Amygdala (tissue), 56 donors: ENCODE results near the gene STEAP1B.
"Not testable (repeated sequence)": the region's sequence is repeated elsewhere in the genome, so short reads cannot be mapped to it uniquely, and the experiment has no call there.

Experiments
- DNase-seq, 56 donors: peaks; one replicate each; lab custom pipeline; 2025; lab: John Stamatoyannopoulos, UW

STEAP1B gene

DNA sequence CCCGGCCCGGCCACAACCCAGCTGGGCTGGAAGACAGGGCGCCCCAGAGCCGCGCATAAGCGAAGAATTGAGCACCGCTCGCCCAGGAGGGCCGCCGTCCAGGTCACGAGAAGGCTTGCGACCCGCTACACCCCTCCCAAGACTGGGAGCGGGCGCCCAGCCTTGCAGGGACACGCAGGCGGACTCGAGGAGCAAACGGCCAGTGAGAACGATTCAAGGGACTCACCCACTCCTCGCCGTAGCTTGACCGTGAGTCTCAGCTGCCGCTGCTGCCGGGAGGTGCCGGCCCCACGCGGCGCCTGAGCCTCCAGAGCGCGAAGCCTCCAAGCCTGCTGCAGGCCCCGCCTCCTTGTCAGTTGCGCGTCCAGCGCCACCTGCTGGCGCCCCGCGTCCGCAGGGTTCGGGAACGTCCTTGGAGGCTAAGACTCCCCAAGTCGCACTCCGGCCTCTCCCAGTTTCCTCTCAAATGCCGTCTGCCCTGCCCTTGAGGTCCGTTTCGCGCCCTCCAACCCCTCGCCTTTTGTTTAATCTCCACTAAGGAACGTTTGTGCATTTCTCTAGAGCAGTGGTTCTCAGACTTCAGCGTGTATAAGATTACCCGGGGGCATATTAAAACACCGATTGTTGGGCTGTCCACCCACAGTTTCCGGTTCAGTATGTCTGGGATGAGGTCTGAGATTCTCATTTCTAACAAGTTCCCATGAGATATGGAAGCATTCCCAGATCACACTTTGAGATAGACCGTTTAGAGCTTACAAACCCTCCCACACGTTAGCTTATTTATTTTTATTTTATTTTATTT is at the start of gene STEAP1B:
Gene STEAP1B, minus strand, starts transcription at position 301 of the 802 bp plus-strand sequence. CDS start 5,333 bp downstream, outside the sequence.
- peak in 53 of 56 donors; percentile 12 to 89 (median 63) for DNase-seq

DNA sequence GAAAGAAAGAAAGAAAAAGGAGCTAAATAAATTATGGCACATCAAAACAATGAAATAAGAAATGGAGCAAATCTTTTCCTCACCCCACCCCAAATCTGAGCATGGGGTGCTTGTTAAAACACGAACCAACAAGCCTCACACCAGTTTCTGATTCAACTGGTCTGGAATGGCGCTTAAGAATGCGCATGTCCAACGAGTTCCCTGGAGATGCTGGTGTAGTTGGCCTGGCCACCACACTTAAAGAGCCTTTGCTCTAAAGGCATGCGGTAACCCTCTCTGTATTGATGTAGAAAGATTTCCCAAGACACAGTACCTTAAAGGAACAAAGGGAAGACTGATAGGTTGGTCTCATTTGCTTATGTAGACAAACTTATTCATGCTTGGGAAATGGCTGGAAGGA is 49.1 kb upstream of the STEAP1B start:
- no peak for DNase-seq

DNA sequence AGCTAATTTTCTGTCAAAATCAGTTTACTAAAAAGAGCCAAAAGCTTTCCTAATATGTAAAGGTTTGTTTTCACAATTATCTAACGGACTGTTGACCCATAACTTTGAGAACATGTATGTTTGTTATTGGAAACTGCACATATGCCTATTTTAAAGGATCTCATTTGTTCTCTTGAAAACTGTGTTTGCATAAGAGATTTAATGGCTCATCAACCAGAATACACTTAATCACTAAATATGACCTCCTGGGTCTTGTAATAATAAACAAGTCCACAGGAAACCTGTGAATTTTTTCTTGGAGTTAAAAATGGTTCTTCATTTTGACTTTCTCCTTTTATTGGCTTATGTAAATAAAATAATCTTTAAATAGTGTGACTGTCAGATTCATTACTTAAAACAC is 48.3 kb upstream of the STEAP1B start:
- no peak for DNase-seq

DNA sequence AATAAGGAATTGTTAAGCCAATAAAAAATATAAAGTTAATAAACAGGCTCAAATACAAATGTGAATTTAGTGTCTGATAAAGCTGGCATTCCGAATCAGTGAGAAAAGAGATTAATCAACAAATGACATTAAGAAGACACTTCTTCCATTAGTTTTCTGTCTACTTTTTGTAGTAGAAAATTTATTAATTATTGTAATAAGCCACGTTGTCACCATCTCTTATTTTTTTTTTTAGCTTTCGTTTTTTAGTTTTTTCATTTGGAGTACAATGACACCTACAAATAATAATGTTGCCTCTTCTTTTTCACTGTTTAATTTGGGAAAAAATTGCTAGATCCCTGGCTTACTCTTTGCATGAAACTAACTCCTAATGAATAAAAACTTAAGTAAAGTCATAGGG is 46.8 kb upstream of the STEAP1B start:
- DNase-seq, result no peak

DNA sequence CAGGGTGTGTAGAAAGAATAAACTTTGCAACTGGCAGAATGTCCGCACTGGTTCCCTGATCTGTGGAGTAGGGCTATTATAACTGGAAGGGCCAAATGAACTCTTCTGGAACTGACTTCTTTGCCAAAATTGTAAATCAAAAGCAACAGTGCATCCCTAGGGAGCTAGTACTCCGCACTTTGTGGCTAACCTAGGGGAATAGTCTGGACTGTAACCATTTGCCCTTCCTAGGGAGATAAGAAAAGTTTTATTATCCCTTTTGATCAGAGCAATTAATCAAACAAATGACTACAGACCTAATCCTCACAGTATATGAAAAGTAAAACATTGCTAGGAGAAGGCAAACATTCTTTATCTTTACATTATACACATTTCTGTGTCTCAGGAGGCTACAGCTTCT is 45.5 kb upstream of the STEAP1B start:
- no peak for DNase-seq

DNA sequence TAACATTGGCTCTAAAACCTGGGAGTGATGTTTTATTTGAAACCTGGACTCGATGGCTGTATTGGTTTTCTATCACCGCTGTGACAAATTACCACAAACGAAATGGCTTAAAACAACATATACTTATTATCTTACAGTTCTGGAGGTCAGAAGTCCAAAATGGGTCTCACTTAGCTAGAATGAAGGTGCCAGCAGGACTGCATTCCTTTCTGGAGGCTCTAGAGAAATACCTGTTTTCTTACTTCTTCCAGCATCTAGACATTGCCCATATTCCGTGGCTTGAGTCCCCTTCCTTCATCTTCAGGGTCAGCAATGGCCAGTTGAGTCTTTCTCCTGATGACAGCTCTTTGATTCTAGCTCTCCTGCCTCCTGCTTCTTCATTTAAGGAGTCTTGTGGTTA is 44.3 kb upstream of the STEAP1B start:
- no peak for DNase-seq

DNA sequence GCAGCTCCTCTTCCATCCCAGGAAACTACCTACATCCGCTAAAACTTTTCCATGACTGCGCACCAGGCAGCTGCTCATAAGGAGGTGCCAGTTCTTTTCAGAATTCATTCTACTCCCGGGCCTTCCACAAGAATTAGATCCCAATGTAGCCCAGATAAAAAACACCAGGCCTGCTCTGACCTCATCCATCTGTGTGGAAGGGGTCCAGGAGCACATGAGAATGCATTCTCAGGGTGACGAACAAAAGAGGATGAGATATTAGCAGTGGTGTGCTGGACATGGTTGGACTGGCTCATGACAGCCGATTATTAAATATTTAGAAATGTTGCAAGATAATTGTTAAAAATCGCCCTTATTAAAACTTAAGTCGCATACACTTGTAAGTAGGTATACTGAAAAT is 43.2 kb upstream of the STEAP1B start:
- no peak for DNase-seq

DNA sequence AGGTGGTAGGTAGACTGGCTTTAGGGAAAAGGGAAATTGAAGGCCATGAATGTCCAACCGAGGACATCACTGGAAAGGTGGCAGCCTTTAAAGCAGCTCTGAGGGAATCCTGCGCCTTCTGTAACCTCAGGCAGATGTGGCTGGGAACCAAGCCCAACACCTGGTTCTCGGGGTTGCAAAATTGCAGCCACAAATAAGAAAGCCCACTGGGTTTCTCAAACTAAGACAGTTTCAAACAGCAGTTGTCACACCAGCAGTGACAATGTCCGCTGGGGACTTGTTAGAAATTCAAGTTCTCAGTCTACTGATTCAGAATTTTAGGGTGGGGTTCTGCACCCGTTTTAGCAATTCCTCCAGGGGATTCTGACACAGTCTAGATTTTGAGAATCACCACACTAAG is 42.7 kb upstream of the STEAP1B start:
- no peak for DNase-seq

DNA sequence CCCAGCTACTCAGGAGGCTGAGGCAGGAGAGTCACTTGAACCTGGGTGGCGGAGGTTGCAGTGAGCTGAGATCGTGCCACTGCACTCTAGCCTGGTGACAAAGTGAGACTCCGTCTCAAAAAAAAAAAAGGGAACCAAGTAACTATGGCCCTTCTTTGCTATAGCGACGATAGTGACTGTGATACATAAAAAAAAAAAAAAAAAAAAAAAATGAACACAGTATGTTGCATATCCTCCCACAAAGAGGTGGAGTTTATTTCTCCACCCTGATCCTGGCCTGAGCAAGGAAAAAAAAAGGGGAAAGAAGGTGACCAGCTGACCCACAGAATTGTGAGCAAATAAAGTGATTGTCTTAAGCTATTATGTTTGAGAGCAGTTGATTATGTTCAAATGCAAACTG is 42.3 kb upstream of the STEAP1B start:
- DNase-seq, result no peak

DNA sequence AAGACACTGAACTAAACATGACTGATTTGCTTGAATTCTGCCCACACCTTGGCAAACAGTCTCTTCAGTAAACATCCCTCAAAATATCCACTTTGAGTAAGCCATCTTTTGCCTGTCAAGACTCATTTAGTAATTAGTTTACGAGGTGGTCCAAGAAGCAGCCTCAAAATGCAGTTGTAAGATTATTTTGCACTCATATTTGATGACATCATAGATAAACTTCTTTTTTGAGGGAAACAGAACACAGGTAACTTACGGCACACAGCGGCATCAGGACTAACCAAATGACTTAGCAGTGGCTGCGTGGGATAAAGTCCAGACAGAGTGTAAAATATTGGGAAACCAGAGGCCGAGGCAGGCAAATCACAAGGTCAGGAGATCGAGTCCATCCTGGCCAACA is 41.8 kb upstream of the STEAP1B start:
- DNase-seq, result no peak

DNA sequence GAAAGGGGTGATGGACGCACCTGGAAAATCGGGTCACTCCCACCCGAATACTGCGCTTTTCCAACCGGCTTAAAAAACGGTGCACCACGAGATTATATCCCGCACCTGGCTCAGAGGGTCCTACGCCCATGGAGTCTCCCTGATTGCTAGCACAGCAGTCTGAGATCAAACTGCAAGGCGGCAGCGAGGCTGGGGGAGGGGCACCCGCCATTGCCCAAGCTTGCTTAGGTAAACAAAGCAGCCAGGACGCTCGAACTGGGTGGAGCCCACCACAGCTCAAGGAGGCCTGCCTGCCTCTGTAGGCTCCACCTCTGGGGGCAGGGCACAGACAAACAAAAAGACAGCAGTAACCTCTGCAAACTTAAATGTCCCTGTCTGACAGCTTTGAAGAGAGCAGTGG is 28.5 kb upstream of the STEAP1B start:
- DNase-seq, result not testable (repeated sequence)

DNA sequence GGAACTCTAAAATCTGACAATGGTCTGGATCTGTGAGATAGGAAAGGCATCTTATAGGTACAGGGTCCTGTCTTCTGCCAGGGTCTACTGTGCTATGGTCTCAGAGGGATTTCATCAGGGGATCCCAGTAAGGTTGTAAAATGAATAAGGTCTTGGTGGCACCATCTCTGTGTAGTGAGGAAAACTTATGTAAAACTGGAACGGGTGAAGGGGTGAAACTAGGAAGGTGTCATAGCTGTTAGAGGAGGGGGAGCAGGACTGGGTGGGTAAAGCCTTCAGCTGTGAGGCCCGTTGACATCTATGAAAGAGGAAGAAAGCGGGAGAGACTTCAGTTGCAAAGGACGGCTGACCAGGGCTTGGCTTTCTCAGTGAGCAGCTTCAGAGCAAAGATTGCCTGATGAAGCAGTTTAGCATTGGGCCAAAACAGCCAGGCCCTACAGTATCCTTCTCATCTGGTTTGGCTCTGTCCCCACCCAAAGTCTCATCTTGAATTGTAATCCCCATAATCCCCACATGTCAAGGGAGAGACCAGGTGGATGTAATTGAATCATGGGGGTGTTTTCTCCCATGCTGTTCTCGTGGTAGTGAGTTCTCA is 24.5 kb upstream of the STEAP1B start:
- DNase-seq, result not testable (repeated sequence)

DNA sequence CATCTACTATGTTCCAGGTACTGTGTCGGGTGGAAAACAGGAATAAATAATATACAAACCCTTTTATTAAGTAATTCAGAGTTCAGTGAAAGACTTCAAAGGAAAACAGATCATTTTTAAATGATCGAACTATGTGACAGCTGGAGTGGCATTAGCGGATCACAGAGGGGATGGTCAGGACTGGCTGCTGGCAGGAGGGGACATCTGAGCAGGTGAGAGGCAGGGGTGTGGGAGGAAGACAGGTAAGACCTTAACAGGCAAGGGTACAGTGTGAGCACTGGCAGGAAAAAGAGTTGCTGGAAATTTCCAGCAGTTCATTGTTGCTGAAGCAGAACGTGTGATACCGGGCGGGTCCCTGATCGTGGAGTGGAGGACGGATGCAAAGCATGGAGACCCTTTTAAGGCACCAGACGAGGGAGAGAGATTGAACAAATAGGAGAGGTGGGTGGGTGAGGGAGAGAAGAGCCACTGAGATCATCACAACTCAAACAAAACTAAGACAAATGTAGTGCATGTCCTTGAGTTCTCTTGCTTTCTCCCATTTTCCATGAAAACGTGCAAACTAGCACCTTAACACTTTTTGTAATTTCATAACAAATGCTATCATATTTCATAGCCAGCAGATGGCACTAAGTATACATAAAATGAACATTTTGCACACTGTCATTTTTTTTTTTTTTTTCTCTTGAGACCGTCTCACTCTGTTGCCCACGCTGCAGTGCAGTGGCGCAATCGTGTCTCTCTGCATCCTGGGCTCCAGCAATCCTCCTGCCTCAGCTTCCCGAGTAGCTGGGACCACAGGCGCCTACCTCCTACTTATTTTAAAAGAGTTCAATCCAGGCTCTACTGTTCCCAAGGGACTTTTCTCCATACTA is 23.7 kb upstream of the STEAP1B start:
- DNase-seq, result peak in 10 of 56 donors; percentile 1 to 12 (median 2)

DNA sequence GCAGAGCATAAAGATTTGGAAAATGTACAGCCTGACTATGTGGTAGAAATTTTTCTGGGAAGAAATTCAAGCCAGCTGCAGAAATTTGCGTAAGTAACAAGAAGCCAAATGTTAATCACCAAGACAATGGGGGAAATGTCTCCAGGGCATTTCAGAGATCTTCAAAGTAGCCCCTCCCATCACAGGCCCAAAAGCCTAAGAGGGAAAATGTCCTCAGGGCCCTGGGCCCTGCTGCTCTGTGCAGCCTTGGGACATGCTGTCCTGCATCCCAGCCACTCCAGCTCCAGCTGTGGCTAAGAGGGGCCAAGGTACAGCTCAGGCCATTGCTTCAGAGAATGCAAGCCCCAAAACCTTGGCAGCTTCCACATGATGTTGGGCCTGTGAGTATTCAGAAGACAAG is 19.6 kb upstream of the STEAP1B start:
- DNase-seq, result not testable (repeated sequence)

DNA sequence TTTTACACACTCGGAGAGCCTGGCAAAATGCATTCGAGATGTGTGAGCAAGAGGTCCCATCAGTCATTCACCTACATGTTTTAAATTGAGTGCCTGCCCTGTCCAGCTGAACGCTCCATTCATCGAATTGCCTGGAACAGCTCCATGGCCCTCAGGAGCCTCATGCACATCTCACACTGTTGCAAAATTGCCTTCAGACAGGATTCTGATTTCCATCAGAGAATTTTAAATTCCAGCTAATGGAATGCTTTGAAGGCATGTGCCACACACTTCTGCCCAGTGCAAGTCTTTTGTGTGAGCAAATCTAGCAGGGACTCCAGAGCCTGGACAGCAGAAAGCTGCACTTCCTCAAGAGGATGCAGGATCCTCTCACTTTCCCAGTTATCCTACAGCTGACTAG is 17.0 kb upstream of the STEAP1B start:
- not testable (repeated sequence) for DNase-seq

DNA sequence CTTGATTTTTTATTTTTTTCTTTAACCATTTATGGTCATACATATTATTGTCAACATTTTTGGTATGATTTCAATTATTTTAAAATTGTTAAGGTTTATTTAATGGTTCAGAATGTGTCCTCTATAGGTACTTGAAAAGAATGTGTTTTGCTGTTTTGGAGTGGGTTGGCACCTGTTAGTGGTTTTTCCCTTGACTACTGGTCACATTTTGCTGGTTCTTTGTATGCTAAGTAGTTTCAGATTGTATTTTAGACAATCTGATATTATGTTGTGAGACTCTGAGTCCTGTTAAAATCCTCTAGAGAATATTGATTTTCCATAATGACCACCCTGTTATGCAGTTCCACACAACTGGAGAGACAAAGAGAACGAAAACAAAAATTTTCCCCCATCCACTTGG is 15.0 kb upstream of the STEAP1B start:
- not testable (repeated sequence) for DNase-seq

DNA sequence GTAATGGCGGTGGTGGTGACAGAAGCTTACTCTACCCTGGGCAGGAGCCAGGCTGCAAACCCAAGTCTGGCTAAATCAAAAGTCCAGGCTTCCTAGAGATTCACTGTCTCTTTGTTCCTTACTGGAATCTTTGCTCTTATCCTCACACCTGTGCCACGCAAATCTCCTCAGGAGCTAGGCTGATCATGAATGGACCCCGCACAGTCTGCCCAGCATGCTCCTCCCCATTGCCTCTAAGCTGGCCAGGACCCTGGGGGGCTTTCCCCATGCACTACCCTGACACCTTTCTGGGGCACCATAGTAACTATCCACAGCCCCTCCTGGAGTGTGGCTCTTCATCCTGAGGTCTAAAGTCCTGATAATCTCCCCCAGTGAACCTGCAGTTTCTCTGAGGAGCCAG is 7.3 kb upstream of the STEAP1B start:
- not testable (repeated sequence) for DNase-seq

DNA sequence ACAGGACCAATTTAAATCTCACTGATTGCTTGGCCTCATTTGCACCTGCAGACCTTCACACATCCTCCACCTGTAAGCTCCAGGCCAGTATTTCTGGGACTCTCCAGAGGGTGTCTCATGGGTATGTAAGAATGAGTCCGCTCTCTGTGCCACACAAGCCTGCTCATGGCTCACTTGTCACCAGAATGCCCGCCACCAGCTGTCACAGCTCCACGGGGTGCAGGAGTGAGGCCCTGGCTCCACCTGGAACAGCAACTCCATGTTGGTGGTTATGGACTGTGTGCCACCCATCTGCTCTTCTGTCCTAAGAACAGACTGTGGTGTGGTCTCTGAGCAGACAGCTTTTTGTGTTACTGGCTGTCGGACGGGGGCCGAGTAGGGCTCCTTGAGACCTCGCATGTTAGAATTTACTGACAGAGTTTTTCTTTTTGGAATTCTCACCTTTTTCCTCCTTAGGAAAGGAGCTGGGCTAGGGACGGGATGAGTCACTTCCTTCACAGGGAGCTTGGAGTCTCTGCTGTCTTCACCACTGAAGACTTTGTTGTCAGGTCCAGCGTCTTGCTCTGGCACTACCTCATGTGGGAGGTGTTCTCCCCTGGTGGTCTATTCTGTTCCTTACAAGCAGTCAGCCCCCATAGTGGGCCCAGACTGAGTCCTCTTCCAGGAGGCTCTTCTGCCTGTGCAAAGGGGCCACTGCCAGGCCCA is 6.5 kb upstream of the STEAP1B start:
- DNase-seq, result not testable (repeated sequence)

DNA sequence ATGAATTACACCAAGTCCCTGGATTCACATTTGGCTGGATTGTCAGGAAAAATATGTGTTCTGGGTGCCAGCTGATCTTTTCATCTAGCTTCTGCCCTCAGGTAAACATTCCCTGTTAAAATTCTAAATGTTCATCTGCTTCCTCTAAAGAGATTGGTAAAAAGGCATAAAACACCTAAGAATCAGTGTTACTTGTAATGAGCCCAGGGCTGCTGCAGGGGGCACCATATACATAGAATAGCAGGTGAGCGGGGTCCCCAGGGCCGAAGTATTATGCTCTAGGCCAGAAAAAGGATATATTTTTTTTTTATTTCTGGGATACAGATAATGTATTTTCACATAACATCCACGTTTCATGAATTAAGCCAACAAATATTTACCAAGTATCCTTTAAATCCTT is 4.5 kb upstream of the STEAP1B start:
- DNase-seq, result not testable (repeated sequence)

DNA sequence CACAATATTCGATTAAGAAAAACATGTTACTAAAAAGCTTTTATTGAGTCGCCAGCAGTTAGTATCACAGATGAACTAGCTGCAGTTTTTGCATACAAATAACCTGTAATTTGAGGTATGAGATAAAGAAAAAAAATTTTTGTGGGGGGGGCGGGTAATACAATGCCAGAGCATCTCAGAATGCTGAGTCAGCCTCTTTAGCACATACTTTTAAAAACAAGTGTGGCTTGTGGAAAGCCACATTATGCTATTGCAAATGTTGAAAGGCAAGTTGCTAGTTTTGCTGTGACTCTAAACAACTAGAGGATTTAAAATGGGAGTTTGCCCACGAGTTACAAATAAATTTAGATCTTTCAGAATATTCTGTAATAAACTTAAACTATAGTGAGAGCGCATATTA is 2.1 kb upstream of the STEAP1B start:
- DNase-seq, result not testable (repeated sequence)

DNA sequence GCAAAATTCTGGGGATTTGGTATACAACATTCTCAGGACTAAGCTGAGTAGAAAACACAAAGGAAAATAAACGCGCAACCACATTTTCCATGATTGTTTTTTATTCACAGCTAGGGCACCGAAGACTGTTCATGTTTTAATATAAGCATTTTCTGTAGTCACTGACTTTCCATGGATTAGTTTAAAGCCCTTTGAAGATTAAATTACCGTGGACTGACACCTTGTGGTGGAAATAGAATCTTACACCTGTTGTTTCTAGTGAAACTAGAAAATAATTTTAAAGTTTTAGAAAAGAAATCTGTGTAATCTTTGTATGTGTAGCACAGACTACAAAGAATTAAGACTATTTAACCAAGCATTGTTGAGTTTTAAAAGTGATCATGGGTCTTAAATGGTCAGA is 1.3 kb upstream of the STEAP1B start:
- DNase-seq, result not testable (repeated sequence)
